K562 (cell line): Measurements from ENCODE around the gene MTA1. TPM values are rescaled to one million over a fixed set of nuclear protein-coding genes. Genes with fewer than 3 reads are reported as not detected.

Source experiments
- ATAC-seq: fragments of 200-7000 bp; cut with Tn5 transposase; 3 replicates; pipeline ENCODE4 v1.9.1; 2020; ENCODE audit warnings: moderate library complexity
- BruUV-seq: library from RNA; stranded (reverse); fragments of 400-500 nt; replicated peaks from 2 replicates; lab custom pipeline; 2021; lab: Mats Ljungman, UMichigan
- CTCF ChIA-PET: fragments of 300-600 bp; formaldehyde crosslinking; extraction: SDS; loops from one replicate; lab custom pipeline; 2021; ENCODE audit warnings: low intra/inter-chr PET ratio; lab: Yijun Ruan, JAX
- POLR2A ChIA-PET: fragments of 300-600, 350-650 bp; sonication (Branson Sonifier 250); formaldehyde crosslinking; extraction: SDS; loops from one replicate; lab custom pipeline; 2021; ENCODE audit warnings: antibody characterized with exemption, inconsistent platforms; lab: Yijun Ruan, JAX
- DNase-seq, 4 experiments: peaks; one replicate each; pipeline versions ENCODE4 v3.0.0 to v3.0.0-alpha.2; 2011 to 2018; ENCODE audit warnings: low spot score in 3 of 4, mixed read lengths in 3 of 4; ENCODE audit errors: extremely low read depth in 1 of 4
- FAIRE-seq: peaks from 2 replicates; lab custom pipeline; 2011; peaks lifted over from hg19 to GRCh38; lab: Jason Lieb, UNC
- H2AFZ ChIP-seq: 2 replicates; pipeline ENCODE4 v1.6.0; 2011; ENCODE audit warnings: low read depth, low read length, control low read depth, inconsistent platforms
- H3K27ac ChIP-seq: fragments of 200-600 bp; 3 replicates; pipeline ENCODE4 v1.8.0; 2011; ENCODE audit warnings: low read depth, mild to moderate bottlenecking, control low read depth, inconsistent platforms, low read length, moderate library complexity, mixed read lengths; ENCODE audit errors: extremely low read depth
- H3K27me3 ChIP-seq, 2 experiments: fragments of 300-600 bp in 1 of 2; 2 replicates in 1 of 2; 3 replicates in 1 of 2; pipeline versions ENCODE4 v1.6.0 to v1.8.0; 2011; ENCODE audit warnings: inconsistent platforms in 2 of 2, low read length in 2 of 2, mild to moderate bottlenecking in 1 of 2, mixed read lengths in 1 of 2, moderate library complexity in 1 of 2; ENCODE audit not compliant: control insufficient read depth in 2 of 2, insufficient read depth in 2 of 2
- H3K36me3 ChIP-seq: fragments of 300-600 bp; 3 replicates; pipeline ENCODE4 v1.8.0; 2011; ENCODE audit warnings: mild to moderate bottlenecking, low read length, inconsistent platforms; ENCODE audit not compliant: control insufficient read depth, insufficient read depth
- H3K4me1 ChIP-seq, 2 experiments: fragments of 200-600 bp in 1 of 2; replicated peaks in 1 of 2; 2 replicates in 1 of 2; 3 replicates in 1 of 2; pipeline versions ENCODE4 v1.5.1 to v1.8.0; 2011; ENCODE audit warnings: inconsistent platforms in 2 of 2, low read length in 2 of 2, mild to moderate bottlenecking in 1 of 2, mixed read lengths in 1 of 2, moderate library complexity in 1 of 2; ENCODE audit not compliant: control insufficient read depth in 2 of 2, insufficient read depth in 2 of 2
- H3K4me2 ChIP-seq: 2 replicates; pipeline ENCODE4 v1.6.1; 2011; ENCODE audit warnings: low read length, control low read depth, inconsistent platforms, mixed read lengths; ENCODE audit not compliant: insufficient read depth
- H3K4me3 ChIP-seq: fragments of 200-600 bp; sonication (generic), shearing (Covaris generic); 2 replicates; pipeline ENCODE4 v1.5.1; 2016; ENCODE audit warnings: control low read depth, inconsistent platforms
- H3K79me2 ChIP-seq: fragments of 200-600 bp; 3 replicates; pipeline ENCODE4 v1.8.0; 2011; ENCODE audit warnings: low read length, inconsistent platforms; ENCODE audit not compliant: control insufficient read depth, insufficient read depth
- H3K9ac ChIP-seq, 2 experiments: 2 replicates each; pipeline versions ENCODE4 v1.6.0 to v1.6.1; 2011; ENCODE audit warnings: low read depth in 2 of 2, low read length in 2 of 2, control low read depth in 1 of 2, inconsistent platforms in 1 of 2, mild to moderate bottlenecking in 1 of 2, mixed read lengths in 1 of 2; ENCODE audit not compliant: insufficient read depth in 1 of 2
- H3K9me1 ChIP-seq: one replicate; pipeline ENCODE4 v1.6.0; 2011; ENCODE audit warnings: inconsistent platforms, mild to moderate bottlenecking, low read length, moderate library complexity; ENCODE audit not compliant: control insufficient read depth, insufficient read depth
- H3K9me3 ChIP-seq: replicated peaks from 2 replicates; pipeline ENCODE4 v1.5.1; 2011; ENCODE audit warnings: low read depth, low read length, inconsistent platforms; ENCODE audit not compliant: control insufficient read depth, insufficient read depth
- H4K20me1 ChIP-seq: replicated peaks from 2 replicates; pipeline ENCODE4 v1.6.1; 2011; ENCODE audit warnings: low read length, inconsistent platforms, mixed read lengths; ENCODE audit not compliant: control insufficient read depth, insufficient read depth
- FIP1L1 ChIP-seq: fragments of 200-400 bp; formaldehyde crosslinking; IDR thresholded peaks from 2 replicates; pipeline ENCODE4 v1.6.1; 2018; ENCODE audit warnings: mild to moderate bottlenecking, low read depth, low read length; ENCODE audit not compliant: poor library complexity, severe bottlenecking
- GATA2 ChIP-seq: sonication (generic); formaldehyde crosslinking; IDR thresholded peaks from 2 replicates; pipeline ENCODE4 v1.4.0; 2020; ENCODE audit warnings: mild to moderate bottlenecking, missing genetic modification reagents
- L3MBTL2 ChIP-seq: fragments of 450-650 bp; IDR thresholded peaks from 2 replicates; pipeline ENCODE4 v1.6.1; 2016; ENCODE audit warnings: mild to moderate bottlenecking, moderate library complexity
- POLR2G ChIP-seq: fragments of 200-400 bp; formaldehyde crosslinking; IDR thresholded peaks from 2 replicates; pipeline ENCODE4 v1.6.1; 2017; ENCODE audit warnings: low read depth, mild to moderate bottlenecking, antibody characterized with exemption, low read length, moderate library complexity
- RBFOX2 ChIP-seq: fragments of 200-400 bp; formaldehyde crosslinking; IDR thresholded peaks from 2 replicates; pipeline ENCODE4 v1.6.1; 2017; ENCODE audit warnings: low read depth, mild to moderate bottlenecking, low read length, moderate library complexity
- RBM14 ChIP-seq: fragments of 200-400 bp; formaldehyde crosslinking; IDR thresholded peaks from 2 replicates; pipeline ENCODE4 v1.6.1; 2018; ENCODE audit warnings: low read depth, mild to moderate bottlenecking, low read length, moderate library complexity, borderline replicate concordance; ENCODE audit not compliant: insufficient read depth
- TBL1XR1 ChIP-seq, 2 experiments: IDR thresholded peaks; 2 replicates each; pipeline ENCODE4 v1.6.1; 2012; ENCODE audit warnings: improper control_type of control experiment in 2 of 2, low read length in 2 of 2, mild to moderate bottlenecking in 1 of 2
- THRB ChIP-seq: fragments of 450-650 bp; formaldehyde crosslinking; conservative IDR thresholded peaks from 2 replicates; pipeline ENCODE4 v1.4.0; 2022; ENCODE audit warnings: mild to moderate bottlenecking, missing genetic modification characterization
- ZBTB11 ChIP-seq, 3 experiments: fragments of 200-800 bp in 1 of 3; fragments of 250-450 bp in 1 of 3; fragments of 450-650 bp in 1 of 3; sonication (Bioruptor Pico) in 1 of 3; sonication (Bioruptor generic) in 1 of 3; formaldehyde crosslinking in 1 of 3; IDR thresholded peaks; 2 replicates each; pipeline versions ENCODE4 v1.6.1 to v1.8.0; 2016 to 2022; ENCODE audit warnings: mild to moderate bottlenecking in 2 of 3, missing genetic modification characterization in 2 of 3, missing compliant biosample characterization in 1 of 3, moderate library complexity in 1 of 3
- ZFPM2 ChIP-seq: fragments of 250-450 bp; sonication (Bioruptor Pico); IDR thresholded peaks from 2 replicates; pipeline ENCODE4 v1.5.1; 2022; ENCODE audit warnings: mild to moderate bottlenecking
- ZNF551 ChIP-seq: fragments of 250-450 bp; sonication (Bioruptor Pico); IDR thresholded peaks from 2 replicates; pipeline ENCODE4 v1.5.0; 2021; ENCODE audit warnings: mild to moderate bottlenecking, moderate library complexity
- ZNF780A ChIP-seq: fragments of 250-450 bp; sonication (Bioruptor Pico); IDR thresholded peaks from 2 replicates; pipeline ENCODE4 v1.5.0; 2021; ENCODE audit warnings: mild to moderate bottlenecking
- WGBS: fragments of 100-300 bp; shearing (Covaris generic); methylation state at CpG from one replicate; pipeline ENCODE4 v1.1.6; 2016; ENCODE audit warnings: low coverage, mixed read lengths; ENCODE audit not compliant: insufficient coverage; ENCODE audit errors: missing lambda C conversion rate; 5-methylcytosine and 5-hydroxymethylcytosine counted together
- in situ Hi-C: fragments of 300-500 bp; cut with MboI; formaldehyde crosslinking; loops from 4 replicates; pipeline ENCODE4 v1.15.0; 2018; ENCODE audit warnings: inconsistent platforms, mixed read lengths
- intact Hi-C: fragments of 100-400 bp; cut with micrococcal nuclease; formaldehyde crosslinking; loops from 2 replicates; pipeline ENCODE4 v1.14.2; 2022
- polyA plus RNA-seq, 8 experiments: library from polyadenylated mRNA; depleted of rRNA in 4 of 8; stranded (reverse) in 5 of 8; unstranded in 3 of 8; fragments of >200 nt; fragmentation: Nextera tagmentation in 2 of 8; fragmentation: Illumina TruSeq in 1 of 8; extraction: Ambion mirVana in 2 of 8; extraction: Trizol in 1 of 8; gene quantifications; 2 replicates each; pipeline versions ENCODE4 v1.2.1 to v1.2.3, GENCODE V29; 2011 to 2014; ENCODE audit warnings: inconsistent platforms in 1 of 8, missing spikeins in 1 of 8
- total RNA-seq, 7 experiments: library from RNA; depleted of rRNA in 6 of 7; stranded (reverse); fragments of >200 nt in 6 of 7; fragmentation: Illumina TruSeq in 2 of 7; extraction: Trizol in 2 of 7; gene quantifications; 2 replicates each; pipeline versions ENCODE4 v1.2.1 to v1.2.3, GENCODE V29; 2011 to 2021; ENCODE audit warnings: low replicate concordance in 1 of 7

Gene MTA1
- total and polyA plus RNA-seq, 9 of the 15 experiments (the other 6 are each of a cell fraction or from before 2014, with no cell fraction given) = 0.13 to 118 (median 32.3) TPM

GRCh38 chr14:105398726-105399465 lies 20.7 kb upstream of the MTA1 start:
- in situ Hi-C loops (no loop called here), intact Hi-C loops (no loop called here)
- WGBS = 2% methylated on average over 24 of the region's 41 CpGs
- BruUV-seq = no TSS peak
- DNase-seq (peak; percentile 42 to 70 (median 60)), ATAC-seq (peak; percentile 65), FAIRE-seq (no peak)
- ChIA-PET CTCF (no interaction called here), POLR2A (interaction anchor here (1.4 kb wide), 1 partner anchor 10 kb away, joined by 5 read pairs; no protein-coding TSS in a partner anchor)
- Histone ChIP-seq H3K27me3 (no peaks in the 10 kb centered on the region), H3K79me2 (peaks cover 16% of the 10 kb centered on the region), H3K4me2 (peak overlapping the region; percentile 79), H3K4me1 (peaks cover 5 to 53% of the 10 kb centered on the region in 2 experiments; a peak in 4 of 5 replicates), H2AFZ (peak overlapping the region; percentile 89; the same call in 1 of the 2 replicates), H3K27ac (peak overlapping the region; percentile 92), H3K9me3 (peaks cover 7% of the 10 kb centered on the region), H4K20me1 (no peaks in the 10 kb centered on the region), H3K36me3 (peaks cover 21% of the 10 kb centered on the region; the same call in 2 of the 3 replicates), H3K4me3 (peak overlapping the region; percentile 71), H3K9me1 (no peaks in the 10 kb centered on the region), H3K9ac (peak overlapping the region; percentile 88 to 95)
- TF ChIP-seq TBL1XR1 (IDR thresholded peaks at IDR 0.05; ENCODE audit: low read length in 2 of 2) (no peak), GATA2 (CRISPR knock-in tag) (no peak), ZBTB11 (CRISPR knock-in tag; IDR thresholded peaks at IDR 0.05) (peak in 1 of 3 experiments; percentile 68; a peak in 1 of 6 replicates), L3MBTL2 (peak; percentile 5; the same call in 1 of the 2 replicates), ZFPM2 (CRISPR knock-in tag) (no peak), ZNF551 (CRISPR knock-in tag) (no peak), ZNF780A (CRISPR knock-in tag) (no peak), POLR2G (peak; percentile 30; the same call in 1 of the 2 replicates), THRB (no peak), RBM14 (0 out of 2 replicates have a peak, but pooled peaks have one; percentile 38), FIP1L1 (peak; percentile 5), RBFOX2 (peak; percentile 74)
